Right lobe of liver (tissue), 4 donors: ENCODE results near the gene LIPG.

ENCODE experiments used
- POLR2A ChIP-seq: fragments of 450-650 bp; IDR thresholded peaks from one replicate; pipeline ENCODE4 v1.6.1; 2017; ENCODE audit warnings: antibody characterized with exemption, mild to moderate bottlenecking
- TF ChIP-seq, protein P1 (sequence below), 4 donors: fragments of 200-600 bp in 3 of 4; fragments of 450-650 bp in 1 of 4; IDR thresholded peaks; one replicate each; pipeline versions ENCODE4 v1.5.1 to v1.8.0; 2016 to 2022; ENCODE audit warnings: antibody characterized with exemption in 4 of 4, mild to moderate bottlenecking in 2 of 4
- donor health status: DM: no; HTN: no; CAD: no.
- donor health status: DM: no; HTN: no; CAD: no.
- donor health status: DM: no; HTN: yes; CAD: no.

DNA sequence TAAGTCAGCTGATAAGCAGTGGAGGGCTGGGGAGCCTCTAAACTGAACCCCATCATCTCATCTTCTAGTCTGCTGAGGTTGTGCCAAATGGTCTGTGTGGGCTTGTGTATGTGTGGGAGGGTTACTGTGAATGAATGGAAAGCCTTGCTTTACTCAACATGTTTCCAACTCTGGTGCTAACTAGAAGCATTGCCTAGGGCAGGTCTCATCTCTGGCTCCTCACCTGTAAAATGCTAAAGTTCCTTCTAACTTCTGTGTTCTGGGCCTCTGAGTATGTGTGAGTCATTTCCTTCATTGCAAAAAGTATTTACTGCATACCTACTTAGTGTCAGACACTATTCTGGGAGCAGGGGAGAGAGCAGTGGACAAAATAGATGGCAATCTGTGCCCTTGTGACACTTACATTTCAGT is 1.3 kb downstream of the LIPG start:
- TF ChIP-seq, protein P1, sequence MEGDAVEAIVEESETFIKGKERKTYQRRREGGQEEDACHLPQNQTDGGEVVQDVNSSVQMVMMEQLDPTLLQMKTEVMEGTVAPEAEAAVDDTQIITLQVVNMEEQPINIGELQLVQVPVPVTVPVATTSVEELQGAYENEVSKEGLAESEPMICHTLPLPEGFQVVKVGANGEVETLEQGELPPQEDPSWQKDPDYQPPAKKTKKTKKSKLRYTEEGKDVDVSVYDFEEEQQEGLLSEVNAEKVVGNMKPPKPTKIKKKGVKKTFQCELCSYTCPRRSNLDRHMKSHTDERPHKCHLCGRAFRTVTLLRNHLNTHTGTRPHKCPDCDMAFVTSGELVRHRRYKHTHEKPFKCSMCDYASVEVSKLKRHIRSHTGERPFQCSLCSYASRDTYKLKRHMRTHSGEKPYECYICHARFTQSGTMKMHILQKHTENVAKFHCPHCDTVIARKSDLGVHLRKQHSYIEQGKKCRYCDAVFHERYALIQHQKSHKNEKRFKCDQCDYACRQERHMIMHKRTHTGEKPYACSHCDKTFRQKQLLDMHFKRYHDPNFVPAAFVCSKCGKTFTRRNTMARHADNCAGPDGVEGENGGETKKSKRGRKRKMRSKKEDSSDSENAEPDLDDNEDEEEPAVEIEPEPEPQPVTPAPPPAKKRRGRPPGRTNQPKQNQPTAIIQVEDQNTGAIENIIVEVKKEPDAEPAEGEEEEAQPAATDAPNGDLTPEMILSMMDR (IDR thresholded peaks at IDR 0.05), result no peak
- TF ChIP-seq POLR2A, result peak; percentile 15
